ENCODE data around the gene RASSF3.

RASSF3 gene

GRCh38 chr12:64691227-64691794 is 81.0 kb downstream of the RASSF3 start:
- Mint-ChIP-seq H3K4me1 (peaks cover 76% of the 10 kb centered on the region), H3K36me3 (ENCODE audit: low read depth) (peaks cover 29% of the 10 kb centered on the region), H3K4me3 (peak overlapping the region; percentile 69), H3K27ac (peak overlapping the region; percentile 99), H3K9me3 (no peaks in the 10 kb centered on the region), H3K27me3 (ENCODE audit: low read depth, poor library complexity) (no peaks in the 10 kb centered on the region)
- TF ChIP-seq CTCF (IDR thresholded peaks at IDR 0.05) = no peak
- DNase-seq = peak; percentile 25

DNA sequence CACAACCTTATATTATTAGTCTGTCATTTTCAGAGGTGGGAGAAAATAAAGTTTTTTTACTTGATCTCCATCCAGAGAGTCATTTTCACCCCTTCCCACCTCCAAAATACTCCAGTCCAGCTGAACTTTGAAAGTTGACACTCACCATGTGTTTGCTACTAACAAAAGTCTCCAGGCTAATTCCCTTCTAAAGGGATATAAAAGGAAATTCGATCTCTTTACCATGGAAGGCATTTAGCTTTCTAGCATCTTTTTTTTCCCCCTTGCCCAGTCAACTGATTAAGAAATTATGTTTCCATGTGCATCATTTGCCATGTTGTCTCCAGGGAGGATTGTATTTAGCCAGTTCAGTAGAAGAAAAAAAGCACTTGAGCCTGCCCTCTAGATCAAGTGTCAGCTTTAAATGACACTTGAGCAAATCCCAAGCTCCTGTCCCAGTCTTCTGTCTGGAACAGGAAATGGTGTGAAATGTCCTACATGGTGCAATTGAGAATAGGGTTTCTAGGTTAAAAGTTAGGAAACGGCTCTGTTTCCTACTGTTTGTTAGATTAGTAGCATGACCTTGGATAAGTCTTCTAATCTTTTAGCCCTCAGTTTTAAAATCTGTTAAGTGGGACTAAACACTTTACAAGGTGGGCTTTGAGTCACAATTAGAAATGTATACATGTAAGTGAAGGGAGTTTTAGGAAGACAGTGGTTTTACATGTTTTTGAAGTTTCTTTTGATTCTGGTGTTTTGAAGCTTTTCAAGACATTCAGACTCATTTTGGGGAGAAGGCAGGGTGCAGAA is 81.7 kb downstream of the RASSF3 start:
- H3K4me1 Mint-ChIP-seq = peaks cover 81% of the 10 kb centered on the region
- TF ChIP-seq CTCF (IDR thresholded peaks at IDR 0.05) = no peak
- H3K36me3 Mint-ChIP-seq (ENCODE audit: low read depth) = peaks cover 24% of the 10 kb centered on the region
- no peak for DNase-seq
- peak overlapping the region; percentile 99 for H3K27ac Mint-ChIP-seq
- no peaks in the 10 kb centered on the region for H3K27me3 Mint-ChIP-seq (ENCODE audit: low read depth, poor library complexity)
- no peaks in the 10 kb centered on the region for H3K9me3 Mint-ChIP-seq
- H3K4me3 Mint-ChIP-seq = peak overlapping the region; percentile 69

DNA sequence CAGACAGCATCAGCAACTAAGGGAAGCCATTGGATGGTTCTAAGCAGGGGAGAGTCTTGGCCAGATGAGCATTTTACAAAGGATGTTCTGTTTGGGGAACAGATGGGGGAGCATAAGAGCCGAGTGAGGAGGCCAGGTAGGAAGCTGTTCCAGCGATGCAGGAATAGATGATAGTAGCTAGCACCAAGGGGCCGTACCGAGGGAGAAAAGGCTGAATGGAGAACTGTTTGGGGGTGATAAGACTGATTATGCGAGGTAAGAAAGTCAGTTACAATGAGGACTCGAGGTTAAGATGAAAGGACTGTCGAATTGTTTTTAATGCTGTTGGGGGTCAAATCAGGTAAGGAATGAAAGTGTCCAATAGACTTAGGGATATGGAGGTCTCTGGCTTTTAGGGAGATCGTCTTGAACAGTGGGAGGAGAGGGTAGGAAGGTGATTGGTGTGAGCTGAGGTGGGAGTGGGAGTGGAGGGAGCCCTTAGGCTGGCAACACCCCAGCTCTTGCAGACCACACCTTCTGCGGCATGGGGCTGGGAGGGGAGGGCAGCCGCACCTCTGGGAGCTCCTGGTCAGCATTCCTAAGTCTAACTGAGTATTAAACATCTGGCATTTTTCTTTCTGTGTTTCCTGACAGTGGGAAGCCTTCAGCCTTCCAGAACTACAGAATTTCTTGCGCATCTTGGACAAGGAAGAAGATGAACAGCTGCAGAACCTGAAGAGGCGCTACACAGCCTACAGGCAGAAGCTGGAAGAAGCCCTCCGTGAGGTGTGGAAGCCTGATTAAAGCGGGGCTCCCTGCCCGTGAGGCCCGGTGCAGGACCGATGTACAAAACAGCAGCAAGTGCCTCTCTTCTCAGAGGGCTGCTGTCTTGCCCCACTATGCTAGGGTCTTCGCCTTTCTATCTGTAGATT is 84.1 kb downstream of the RASSF3 start:
- Mint-ChIP-seq H3K36me3 (ENCODE audit: low read depth) (peaks cover 19% of the 10 kb centered on the region), H3K27me3 (ENCODE audit: low read depth, poor library complexity) (no peaks in the 10 kb centered on the region), H3K27ac (peak overlapping the region; percentile 61), H3K4me3 (peak overlapping the region; percentile 2), H3K9me3 (no peaks in the 10 kb centered on the region), H3K4me1 (peaks cover 60% of the 10 kb centered on the region)
- no peak for TF ChIP-seq CTCF (IDR thresholded peaks at IDR 0.05)
- DNase-seq = no peak

GRCh38 chr12:64695550-64695949 is 85.3 kb downstream of the RASSF3 start:
- Mint-ChIP-seq H3K27me3 (ENCODE audit: low read depth, poor library complexity) (no peaks in the 10 kb centered on the region), H3K4me3 (peak overlapping the region; percentile 17), H3K9me3 (no peaks in the 10 kb centered on the region), H3K4me1 (peaks cover 61% of the 10 kb centered on the region), H3K27ac (peak overlapping the region; percentile 80), H3K36me3 (ENCODE audit: low read depth) (peaks cover 29% of the 10 kb centered on the region)
- TF ChIP-seq CTCF (IDR thresholded peaks at IDR 0.05) = no peak
- no peak for DNase-seq

GRCh38 chr12:64696080-64696741 is 85.9 kb downstream of the RASSF3 start:
- H3K36me3 Mint-ChIP-seq (ENCODE audit: low read depth) = peaks cover 34% of the 10 kb centered on the region
- TF ChIP-seq CTCF (IDR thresholded peaks at IDR 0.05) = peak; percentile 23
- no peaks in the 10 kb centered on the region for H3K27me3 Mint-ChIP-seq (ENCODE audit: low read depth, poor library complexity)
- H3K4me3 Mint-ChIP-seq = no peak overlapping the region
- peaks cover 65% of the 10 kb centered on the region for H3K4me1 Mint-ChIP-seq
- no peak overlapping the region for H3K27ac Mint-ChIP-seq
- no peak for DNase-seq
- no peaks in the 10 kb centered on the region for H3K9me3 Mint-ChIP-seq

Data from nephron progenitor cell (in vitro differentiated cells).